ENCODE data around the gene ENPEP. TPM values are rescaled to one million over a fixed set of nuclear protein-coding genes. Genes with fewer than 3 reads are reported as not detected.

The ENPEP gene
- total RNA-seq, 1 experiment from 2014 or later = 0.33 TPM

GRCh38 chr4:110504084-110504435, 28.1 kb downstream of the ENPEP start:
- Mint-ChIP-seq H3K27ac (no peak overlapping the region), H3K4me3 (no peak overlapping the region), H3K36me3 (no peaks in the 10 kb centered on the region), H3K27me3 (ENCODE audit: low read depth) (no peaks in the 10 kb centered on the region; the same call in none of the 2 replicates), H3K9me3 (peaks cover 3% of the 10 kb centered on the region; the same call in 1 of the 2 replicates), H3K4me1 (peaks cover 7% of the 10 kb centered on the region)
- TF ChIP-seq ZNF232 (CRISPR knock-in tag; IDR thresholded peaks at IDR 0.05) = no peak
- TF ChIP-seq ZNF416 (CRISPR knock-in tag; IDR thresholded peaks at IDR 0.05) = no peak
- no peak for DNase-seq (ENCODE audit: low spot score)
- ChIA-PET POLR2A (no interaction called here), CTCF (interaction anchor here (2.1 kb wide), 1 partner anchor 160 kb away, joined by 9 read pairs; no protein-coding TSS in a partner anchor)
- ATAC-seq = no peak

GRCh38 chr4:110505440-110505839, 29.5 kb downstream of the ENPEP start:
- TF ChIP-seq ZNF423 (CRISPR knock-in tag; IDR thresholded peaks at IDR 0.05) (no peak), CBFB (CRISPR knock-in tag; IDR thresholded peaks at IDR 0.05; ENCODE audit: low read depth) (no peak), E2F5 (CRISPR knock-in tag; IDR thresholded peaks at IDR 0.05) (no peak), USF1 (CRISPR knock-in tag; IDR thresholded peaks at IDR 0.05) (no peak), ESRRA (CRISPR knock-in tag; IDR thresholded peaks at IDR 0.05; ENCODE audit: borderline replicate concordance) (no peak), RORB (CRISPR knock-in tag; IDR thresholded peaks at IDR 0.05) (no peak), JUN (CRISPR knock-in tag; IDR thresholded peaks at IDR 0.05) (no peak), ATF3 (CRISPR knock-in tag; conservative IDR thresholded peaks at IDR 0.05) (no peak), ERG (CRISPR knock-in tag; IDR thresholded peaks at IDR 0.05) (no peak), ZBTB43 (CRISPR knock-in tag; IDR thresholded peaks at IDR 0.05) (no peak), GTF2I (CRISPR knock-in tag; conservative IDR thresholded peaks at IDR 0.05) (no peak), ZNF416 (CRISPR knock-in tag; IDR thresholded peaks at IDR 0.05) (no peak), FOXP4 (CRISPR knock-in tag; IDR thresholded peaks at IDR 0.05) (no peak), MXD4 (CRISPR knock-in tag; IDR thresholded peaks at IDR 0.05; ENCODE audit: borderline replicate concordance) (no peak), AFF4 (CRISPR knock-in tag; IDR thresholded peaks at IDR 0.05; ENCODE audit: borderline replicate concordance) (no peak), FOXP1 (CRISPR knock-in tag; IDR thresholded peaks at IDR 0.05; ENCODE audit: borderline replicate concordance) (no peak), NFE2L1 (CRISPR knock-in tag; IDR thresholded peaks at IDR 0.05) (no peak), ATF1 (CRISPR knock-in tag; IDR thresholded peaks at IDR 0.05) (no peak)
- no peak for ATAC-seq
- Mint-ChIP-seq H3K27ac (no peak overlapping the region), H3K36me3 (no peaks in the 10 kb centered on the region), H3K9me3 (peaks cover 3% of the 10 kb centered on the region; the same call in 1 of the 2 replicates), H3K4me3 (no peak overlapping the region), H3K4me1 (peaks cover 7% of the 10 kb centered on the region), H3K27me3 (ENCODE audit: low read depth) (no peaks in the 10 kb centered on the region; the same call in none of the 2 replicates)
- CTCF ChIA-PET = no interaction called here
- DNase-seq (ENCODE audit: low spot score) = no peak
- POLR2A ChIA-PET = no interaction called here

Data from WTC11 (cell line).